Cardiac fibroblast (primary cell): ENCODE measurements around the gene CCDC12.

Source experiments
- DNase-seq, 2 donors: peaks; one replicate each; pipeline versions ENCODE4 v3.0.0 to v3.0.0-alpha.2; 2010; ENCODE audit warnings: low read depth in 2 of 2
- H3K4me3 ChIP-seq, 2 donors: replicated peaks in 1 of 2; 1 replicate in 1 of 2; 2 replicates in 1 of 2; pipeline ENCODE4 v1.5.1; 2011; ENCODE audit warnings: low read depth in 2 of 2, low read length in 2 of 2, mild to moderate bottlenecking in 2 of 2, moderate library complexity in 1 of 2
- TF ChIP-seq, protein P1 (sequence below): IDR thresholded peaks from one replicate; pipeline ENCODE4 v1.5.1; 2011; ENCODE audit warnings: low read depth, mild to moderate bottlenecking, low read length, inconsistent platforms

The CCDC12 gene

DNA sequence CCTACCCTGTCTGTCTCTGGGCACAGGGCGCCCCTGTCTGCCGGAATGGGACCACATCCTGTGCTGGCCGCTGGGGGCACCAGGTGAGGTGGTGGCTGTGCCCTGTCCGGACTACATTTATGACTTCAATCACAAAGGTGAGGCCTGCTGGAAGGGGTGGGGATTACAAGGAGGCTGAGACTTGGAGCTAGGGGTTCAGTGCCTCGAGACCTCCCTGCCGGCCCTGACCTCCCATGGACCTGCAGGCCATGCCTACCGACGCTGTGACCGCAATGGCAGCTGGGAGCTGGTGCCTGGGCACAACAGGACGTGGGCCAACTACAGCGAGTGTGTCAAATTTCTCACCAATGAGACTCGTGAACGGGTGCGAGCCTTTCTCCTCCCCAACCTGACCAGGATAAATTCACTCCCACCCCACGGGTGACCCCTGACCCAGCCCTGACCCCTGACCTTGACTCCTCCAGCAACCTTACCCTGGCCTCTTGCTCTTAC lies 78.7 kb downstream of the CCDC12 start:
- TF ChIP-seq, protein P1, sequence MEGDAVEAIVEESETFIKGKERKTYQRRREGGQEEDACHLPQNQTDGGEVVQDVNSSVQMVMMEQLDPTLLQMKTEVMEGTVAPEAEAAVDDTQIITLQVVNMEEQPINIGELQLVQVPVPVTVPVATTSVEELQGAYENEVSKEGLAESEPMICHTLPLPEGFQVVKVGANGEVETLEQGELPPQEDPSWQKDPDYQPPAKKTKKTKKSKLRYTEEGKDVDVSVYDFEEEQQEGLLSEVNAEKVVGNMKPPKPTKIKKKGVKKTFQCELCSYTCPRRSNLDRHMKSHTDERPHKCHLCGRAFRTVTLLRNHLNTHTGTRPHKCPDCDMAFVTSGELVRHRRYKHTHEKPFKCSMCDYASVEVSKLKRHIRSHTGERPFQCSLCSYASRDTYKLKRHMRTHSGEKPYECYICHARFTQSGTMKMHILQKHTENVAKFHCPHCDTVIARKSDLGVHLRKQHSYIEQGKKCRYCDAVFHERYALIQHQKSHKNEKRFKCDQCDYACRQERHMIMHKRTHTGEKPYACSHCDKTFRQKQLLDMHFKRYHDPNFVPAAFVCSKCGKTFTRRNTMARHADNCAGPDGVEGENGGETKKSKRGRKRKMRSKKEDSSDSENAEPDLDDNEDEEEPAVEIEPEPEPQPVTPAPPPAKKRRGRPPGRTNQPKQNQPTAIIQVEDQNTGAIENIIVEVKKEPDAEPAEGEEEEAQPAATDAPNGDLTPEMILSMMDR: no peak
- no peak for DNase-seq
- no peak overlapping the region for H3K4me3 ChIP-seq

DNA sequence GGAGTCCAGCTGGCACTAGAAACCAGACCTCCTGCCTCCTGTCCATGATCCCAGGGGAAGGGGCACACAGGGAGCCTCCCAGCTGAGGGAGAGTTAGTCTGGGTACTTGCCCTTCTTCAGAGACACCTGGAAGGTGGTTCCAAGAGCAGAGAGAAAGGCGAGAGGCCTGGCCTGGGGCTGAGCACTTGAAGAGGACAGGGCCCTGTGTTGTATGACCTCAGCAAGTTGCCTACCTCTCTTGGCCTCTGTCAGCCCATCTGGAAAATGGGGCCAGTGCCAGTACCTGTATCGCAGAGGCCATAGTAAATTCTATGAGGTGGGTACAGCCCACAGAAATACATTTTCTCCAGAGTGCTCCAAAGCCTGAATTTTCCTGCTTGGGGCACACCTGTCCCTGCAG lies 79.5 kb downstream of the CCDC12 start:
- TF ChIP-seq, protein P1: no peak
- H3K4me3 ChIP-seq: no peak overlapping the region
- no peak for DNase-seq

DNA sequence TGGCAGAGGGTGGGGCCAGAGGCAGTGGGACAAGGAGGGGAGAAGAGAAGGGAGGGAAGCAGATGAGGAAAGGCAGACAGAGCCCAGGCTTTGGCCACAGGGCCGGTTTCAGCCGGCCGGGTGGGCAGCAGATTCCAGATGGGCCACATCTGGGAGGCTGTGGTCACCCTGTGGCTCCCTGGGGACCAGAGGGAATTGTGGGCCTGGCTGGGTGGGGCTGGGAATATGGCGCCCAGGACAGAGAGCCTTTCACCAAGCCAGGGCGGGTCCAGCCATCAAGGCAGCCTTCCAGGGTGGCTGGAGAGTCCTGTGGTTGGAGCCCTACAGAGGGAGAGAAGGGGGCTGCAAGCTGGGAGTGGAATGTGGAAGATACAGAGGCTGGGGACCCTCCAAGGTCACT lies 80.2 kb downstream of the CCDC12 start:
- TF ChIP-seq, protein P1: no peak
- no peak for DNase-seq
- H3K4me3 ChIP-seq: no peak overlapping the region

DNA sequence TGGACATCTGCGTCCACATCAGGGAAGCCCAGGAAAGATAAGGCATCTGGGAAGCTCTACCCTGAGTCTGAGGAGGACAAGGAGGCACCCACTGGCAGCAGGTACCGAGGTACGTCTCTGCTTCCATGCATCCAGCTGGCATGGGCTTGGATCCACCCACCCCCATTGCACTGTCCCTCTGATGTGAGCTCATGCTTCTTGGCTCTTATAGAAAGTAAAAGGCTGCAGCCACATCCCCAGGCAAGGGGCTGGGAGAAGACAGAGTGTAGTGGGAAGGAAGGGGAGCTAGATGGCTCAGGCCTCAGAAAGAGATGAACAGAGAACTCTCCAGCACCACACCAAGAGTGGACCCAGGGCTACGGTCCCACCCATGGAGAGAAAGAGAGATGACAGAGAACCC lies 80.8 kb downstream of the CCDC12 start:
- H3K4me3 ChIP-seq: no peak overlapping the region
- DNase-seq: no peak
- TF ChIP-seq, protein P1: no peak

DNA sequence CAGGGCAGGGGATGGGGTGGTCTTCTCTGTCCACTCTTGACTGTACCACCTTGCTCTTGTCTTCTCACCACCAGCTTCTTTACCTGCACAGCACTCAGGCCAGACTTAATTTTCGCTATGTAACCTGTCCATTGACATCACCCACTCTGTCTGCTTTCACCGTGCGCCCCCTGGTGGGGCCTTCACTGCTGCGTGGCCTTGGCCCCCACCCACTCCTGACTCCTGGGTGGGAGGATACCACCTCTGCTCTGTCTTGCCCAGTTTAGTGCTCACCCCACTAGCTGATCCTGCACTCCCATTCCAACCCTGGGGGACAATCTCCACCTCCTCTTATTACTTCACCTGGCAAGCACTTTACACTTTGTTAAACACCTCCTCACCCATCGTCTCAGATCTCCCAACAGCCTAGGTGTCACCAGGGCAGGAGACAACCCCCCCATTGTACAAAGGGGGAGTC lies 81.3 kb downstream of the CCDC12 start:
- TF ChIP-seq, protein P1: peak; percentile 86
- DNase-seq: peak; percentile 60 to 63
- H3K4me3 ChIP-seq: no peak overlapping the region

DNA sequence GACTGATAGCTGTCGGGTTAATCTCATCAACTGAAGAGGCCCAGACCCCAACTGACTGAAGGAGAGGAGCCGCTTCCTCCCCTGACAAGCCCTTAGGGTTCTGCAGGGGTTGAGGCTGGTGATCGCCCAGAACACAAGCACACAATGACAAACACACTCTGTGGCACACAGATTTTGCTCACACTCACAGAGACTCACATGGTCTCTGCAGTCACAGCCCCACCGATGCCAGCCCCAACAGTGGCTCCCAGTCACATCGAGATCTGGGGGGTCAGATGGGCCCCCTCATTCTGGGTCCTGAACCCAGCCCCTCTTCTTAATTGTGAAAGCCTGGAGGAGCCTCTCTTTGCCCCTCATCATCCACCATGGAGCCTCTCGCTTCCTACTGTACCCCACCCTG lies 82.3 kb downstream of the CCDC12 start:
- TF ChIP-seq, protein P1: no peak
- no peak overlapping the region for H3K4me3 ChIP-seq
- DNase-seq: no peak

DNA sequence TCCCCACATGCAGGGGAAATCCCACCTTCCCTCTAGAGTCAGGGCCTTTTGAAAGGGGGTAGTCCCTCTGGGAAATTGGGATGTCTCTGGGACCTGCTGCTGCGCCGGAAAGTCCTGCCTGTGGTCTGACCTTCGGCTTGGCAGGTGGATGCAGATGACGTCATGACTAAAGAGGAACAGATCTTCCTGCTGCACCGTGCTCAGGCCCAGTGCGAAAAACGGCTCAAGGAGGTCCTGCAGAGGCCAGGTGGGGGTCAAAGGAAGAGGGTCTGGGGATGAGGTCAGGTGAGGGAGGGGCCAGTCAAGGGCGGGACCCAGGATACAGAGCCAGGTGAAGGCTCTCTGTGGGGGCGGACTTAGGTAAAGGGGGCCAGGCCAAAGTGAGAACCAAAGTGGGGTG lies 82.8 kb downstream of the CCDC12 start:
- H3K4me3 ChIP-seq: no peak overlapping the region
- no peak for DNase-seq
- TF ChIP-seq, protein P1: no peak
